ENCODE data around the gene SPINDOC. TPM values are rescaled to one million over a fixed set of nuclear protein-coding genes. Genes with fewer than 3 reads are reported as not detected.
A peak's percentile ranks its signal among the peaks of the same experiment; 100 is the strongest.

Gene SPINDOC
- total RNA-seq, 2 donors from 2014 or later, result 13.3 to 13.5 TPM

DNA sequence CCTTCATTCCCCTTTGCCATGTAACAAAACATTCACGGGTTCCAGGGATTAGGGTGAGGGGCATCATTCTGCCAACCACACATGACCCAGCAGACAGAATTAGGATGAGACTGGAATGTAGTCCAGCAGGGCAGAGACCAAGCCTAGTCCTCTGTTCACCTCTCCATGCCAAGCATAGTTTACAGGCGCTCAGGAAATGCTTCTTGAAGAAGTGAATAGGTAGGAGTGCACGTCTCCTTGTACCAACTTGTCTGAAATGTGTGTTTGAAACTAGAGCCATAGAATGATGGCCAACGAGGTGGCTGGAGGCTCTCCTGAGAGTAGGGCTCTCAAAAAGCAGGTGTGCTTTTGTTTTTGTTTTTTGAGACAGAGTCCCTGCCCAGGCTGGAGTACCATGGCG is 8.2 kb downstream of the SPINDOC start:
- DNase-seq, result no peak
- no peak for ATAC-seq

DNA sequence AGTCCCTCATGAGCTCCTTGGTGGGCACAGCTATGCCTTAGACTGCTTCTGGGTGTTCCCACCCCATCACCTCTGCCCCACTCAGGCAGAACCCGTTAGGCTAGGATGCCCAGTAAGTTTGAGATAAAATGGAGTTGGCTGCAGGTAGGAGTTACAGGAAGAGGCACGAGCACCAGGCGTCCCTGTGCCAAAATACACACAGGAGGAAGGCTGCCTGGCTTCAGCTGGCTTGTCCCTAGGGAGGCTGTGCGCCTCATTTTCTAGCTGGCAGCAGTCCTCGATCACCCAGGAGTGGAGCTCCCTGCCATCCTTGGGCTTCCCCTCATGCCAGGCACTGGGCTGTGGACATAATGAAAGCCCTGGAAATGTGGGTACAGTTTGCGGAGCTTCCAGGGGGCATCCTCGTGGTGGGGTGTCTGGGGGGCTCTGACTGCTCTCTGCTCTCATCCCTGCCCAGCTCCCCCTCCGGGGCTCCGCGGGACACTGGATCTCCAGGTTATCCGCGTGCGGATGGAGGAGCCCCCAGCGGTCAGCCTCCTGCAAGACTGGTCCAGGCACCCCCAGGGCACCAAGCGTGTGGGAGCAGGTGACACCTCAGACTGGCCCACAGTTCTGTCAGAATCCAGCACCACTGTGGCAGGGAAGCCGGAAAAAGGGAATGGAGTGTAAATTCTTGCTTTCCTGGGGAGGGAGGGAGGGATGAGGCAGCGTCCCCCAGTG is 13.4 kb downstream of the SPINDOC start:
- ATAC-seq, result no peak
- intact Hi-C loops (cut with DNase I), result no loop called here
- DNase-seq, result no peak

More for the DNA sequence above, 8.2 kb downstream of the SPINDOC start:
- intact Hi-C loops (cut with DNase I), result no loop called here

DNA sequence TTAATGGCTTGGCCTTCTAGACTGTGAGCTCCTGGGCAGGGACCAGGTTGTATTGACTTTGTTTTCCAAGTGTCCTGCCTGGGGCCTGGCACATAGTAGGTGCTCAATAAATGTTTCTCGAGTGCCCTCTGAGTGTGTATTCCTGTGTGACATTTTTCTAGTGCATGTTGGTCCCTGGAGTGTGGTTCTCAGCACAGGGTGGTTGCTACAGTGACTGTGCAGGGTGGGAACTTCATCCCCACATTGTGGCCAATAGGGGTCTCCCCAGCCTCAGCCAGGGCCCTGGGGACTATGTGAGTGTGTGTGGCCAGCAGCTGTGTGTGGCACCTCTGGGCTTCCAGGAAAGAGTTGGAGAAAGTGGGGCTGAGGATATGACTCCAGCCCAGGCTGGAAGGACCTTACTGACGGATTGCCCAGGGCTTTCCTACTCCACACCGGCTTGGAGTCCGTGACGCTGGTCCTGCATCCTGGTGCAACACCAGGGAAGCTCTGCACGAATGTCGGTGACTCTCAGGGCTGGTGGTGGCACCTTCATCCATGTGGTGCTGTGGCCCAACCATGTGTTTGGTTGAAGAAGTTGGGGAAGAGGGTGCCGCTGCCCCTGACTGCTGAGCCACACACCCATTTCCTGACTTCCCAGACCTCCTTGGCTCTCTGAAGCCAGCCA is 16.7 kb downstream of the SPINDOC start:
- intact Hi-C loops (cut with DNase I), result no loop called here
- ATAC-seq, result peak; percentile 41 to 54
- no peak for DNase-seq

DNA sequence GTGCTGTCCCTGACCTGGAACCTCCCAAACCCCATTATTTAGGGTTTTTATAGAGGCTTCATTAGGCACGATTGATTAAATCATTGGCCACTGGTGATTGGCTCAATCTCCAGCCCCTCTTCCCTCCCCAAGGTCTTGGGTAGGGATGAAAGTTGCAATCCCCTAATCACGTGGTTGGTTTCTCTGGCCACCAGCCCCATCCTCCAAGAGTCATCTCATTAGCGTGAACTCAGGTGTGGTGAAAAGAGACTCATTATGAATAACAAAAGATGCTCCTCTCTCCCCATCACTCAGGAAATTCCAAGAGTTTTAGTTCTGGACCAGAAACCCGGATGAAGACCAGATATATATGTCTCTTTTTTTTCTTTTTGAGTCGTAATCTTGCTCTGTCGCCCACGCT is 18.1 kb downstream of the SPINDOC start:
- no peak for ATAC-seq
- intact Hi-C loops (cut with DNase I), result no loop called here
- DNase-seq, result no peak

DNA sequence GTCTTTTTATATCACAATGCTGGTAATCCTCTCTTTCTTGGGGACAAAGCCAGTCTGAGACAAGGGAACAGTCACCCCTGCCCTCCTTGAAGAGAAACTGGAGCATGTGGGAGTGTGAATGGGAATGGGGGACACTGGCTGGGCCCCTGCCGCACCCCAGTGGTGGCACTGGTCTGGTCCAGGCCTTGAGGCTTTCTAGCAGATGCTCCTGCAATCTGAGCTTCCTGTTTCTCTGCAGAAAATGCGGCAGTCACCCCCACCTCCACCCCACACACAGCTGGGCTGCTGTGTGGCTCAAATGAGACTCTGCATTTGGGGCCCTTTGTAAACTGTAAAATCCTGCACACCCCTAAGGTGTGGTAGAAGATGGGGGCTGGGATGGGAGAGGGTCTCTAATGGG is 19.1 kb downstream of the SPINDOC start:
- ATAC-seq (no peak), DNase-seq (no peak)
- intact Hi-C loops (cut with DNase I), result no loop called here

DNA sequence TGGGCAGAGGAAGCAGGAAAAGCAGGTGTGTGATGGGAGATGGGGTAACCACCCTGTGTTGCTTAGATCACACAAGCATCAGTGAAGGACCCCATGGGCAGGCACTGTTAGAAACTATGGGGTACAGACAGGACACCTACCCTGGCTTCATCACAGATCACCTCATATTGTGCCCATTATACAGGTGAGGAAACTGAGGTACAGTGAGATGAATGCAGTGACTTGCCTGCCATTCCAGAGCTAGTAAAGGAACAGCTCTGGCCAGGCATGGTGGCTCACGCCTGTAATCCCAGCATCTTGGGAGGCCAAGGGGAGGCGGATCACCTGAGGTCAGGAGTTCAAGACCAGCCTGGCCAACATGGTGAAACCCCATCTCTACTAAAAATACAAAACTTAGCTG is 19.8 kb downstream of the SPINDOC start:
- DNase-seq, result no peak
- intact Hi-C loops (cut with DNase I), result no loop called here
- ATAC-seq, result no peak

DNA sequence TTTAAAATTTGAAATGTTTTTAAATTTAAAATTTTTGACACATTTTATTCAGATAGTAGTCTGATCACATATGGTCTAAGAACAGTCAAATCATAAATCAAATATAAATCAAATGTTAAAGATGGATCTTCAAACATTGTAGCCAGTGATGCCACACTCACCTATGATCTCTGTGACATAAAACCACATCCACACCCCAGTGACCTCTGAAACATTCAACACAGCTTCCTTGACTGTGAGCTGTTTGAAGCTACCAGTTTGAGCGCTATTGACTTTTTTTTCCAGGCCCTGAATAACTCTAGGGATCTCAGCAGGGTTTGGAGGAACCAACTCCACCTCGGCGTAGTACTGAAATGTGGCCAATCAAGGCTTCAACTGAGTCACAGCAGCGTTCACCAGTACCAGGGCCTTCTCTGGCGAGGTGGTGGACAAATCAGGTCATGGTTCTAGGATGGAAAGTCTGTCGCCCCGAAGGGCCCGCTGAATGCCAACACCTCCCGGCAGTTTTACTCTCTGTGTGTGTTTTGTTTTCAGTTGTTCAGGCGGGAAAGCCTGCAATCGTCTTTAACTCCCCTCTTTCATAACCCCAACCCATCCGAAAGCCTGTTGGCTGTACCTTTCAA is 21.4 kb downstream of the SPINDOC start:
- intact Hi-C loops (cut with DNase I), result loop anchor here (2.0 to 5.0 kb wide), 2 partner anchors 113 to 316 kb away; no protein-coding TSS in a partner anchor
- DNase-seq, result no peak
- no peak for ATAC-seq

DNA sequence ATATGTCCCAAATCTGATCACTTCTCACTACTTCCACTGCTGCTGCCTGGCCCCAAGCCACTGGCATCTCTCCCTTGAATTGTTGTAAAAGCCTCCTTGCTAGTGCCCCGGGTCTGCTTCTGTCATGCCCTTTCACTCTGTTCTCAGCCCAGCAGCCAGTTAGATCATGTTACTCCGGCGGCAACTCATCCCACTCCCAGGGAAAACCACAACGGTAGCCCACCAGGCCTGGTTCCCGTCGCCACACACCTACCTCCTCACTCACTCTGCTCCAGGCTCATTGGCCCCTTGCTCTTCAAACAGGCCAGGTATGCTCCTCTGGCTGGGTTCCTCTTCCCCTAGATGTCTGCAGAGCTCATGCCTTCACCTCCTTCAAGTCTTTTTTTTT is 21.9 kb downstream of the SPINDOC start:
- no peak for DNase-seq
- intact Hi-C loops (cut with DNase I), result loop anchor here (2.0 to 5.0 kb wide), 2 partner anchors 112 to 316 kb away; no protein-coding TSS in a partner anchor
- ATAC-seq, result no peak

DNA sequence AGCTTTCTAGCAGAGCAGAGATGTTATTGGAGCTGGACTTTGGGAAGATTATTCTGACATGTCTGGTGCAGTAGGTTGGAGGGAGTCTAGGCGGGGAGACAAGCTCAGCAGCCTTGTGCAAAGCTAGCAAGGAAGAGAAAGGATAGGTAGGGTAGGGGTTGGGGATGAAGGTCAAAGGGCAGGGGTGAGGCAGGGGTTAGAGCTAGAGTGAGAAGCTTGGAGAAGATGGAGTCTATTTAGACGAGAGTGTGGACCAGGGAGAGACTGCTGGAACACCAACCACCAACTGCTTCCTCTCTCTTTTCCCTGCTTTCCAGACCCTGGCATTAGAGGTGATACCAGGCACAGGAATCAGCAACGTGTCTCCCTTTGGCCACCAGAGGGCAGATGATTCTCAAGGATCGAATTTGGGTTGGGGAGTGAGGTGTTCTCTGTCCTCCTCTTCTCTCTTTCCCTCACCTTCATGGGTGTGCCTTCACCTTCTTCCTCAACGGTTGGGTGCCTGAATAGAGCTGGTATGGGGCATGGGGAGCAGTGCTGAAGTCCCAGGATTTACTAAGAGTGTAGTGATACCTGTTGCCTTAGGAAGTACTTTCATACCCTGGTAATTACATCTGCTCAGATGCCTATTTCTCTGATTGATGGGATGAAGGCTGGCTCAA is 23.9 kb downstream of the SPINDOC start:
- intact Hi-C loops (cut with DNase I), result loop anchor here (1.0 to 5.0 kb wide), 2 partner anchors 108 to 110 kb away; no protein-coding TSS in a partner anchor
- peak; percentile 73 for DNase-seq
- peak; percentile 18 to 39 for ATAC-seq

DNA sequence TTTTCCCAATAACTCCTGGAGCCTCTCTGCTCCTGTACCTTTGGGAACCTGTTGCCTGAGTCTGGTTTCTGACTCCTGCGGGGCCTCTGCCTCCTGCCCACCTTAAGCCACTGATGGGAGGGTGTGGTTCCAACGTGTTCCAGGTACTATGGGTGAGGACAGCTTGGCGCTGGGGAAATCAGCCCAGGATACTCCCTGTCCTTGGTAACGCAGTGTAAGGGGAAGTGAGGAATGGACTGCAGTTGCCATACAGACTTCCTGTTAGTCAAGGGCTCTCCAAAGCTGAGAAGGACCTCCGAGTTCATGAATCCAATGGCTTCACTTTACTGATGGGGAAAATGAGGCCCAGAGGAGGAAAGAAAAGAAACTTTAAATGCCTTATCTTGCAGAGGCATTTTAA is 24.5 kb downstream of the SPINDOC start:
- intact Hi-C loops (cut with DNase I), result loop anchor here (1.0 to 5.0 kb wide), 2 partner anchors 108 to 110 kb away; no protein-coding TSS in a partner anchor
- ATAC-seq (peak in 1 of 2 donors; percentile 3), DNase-seq (no peak)

DNA sequence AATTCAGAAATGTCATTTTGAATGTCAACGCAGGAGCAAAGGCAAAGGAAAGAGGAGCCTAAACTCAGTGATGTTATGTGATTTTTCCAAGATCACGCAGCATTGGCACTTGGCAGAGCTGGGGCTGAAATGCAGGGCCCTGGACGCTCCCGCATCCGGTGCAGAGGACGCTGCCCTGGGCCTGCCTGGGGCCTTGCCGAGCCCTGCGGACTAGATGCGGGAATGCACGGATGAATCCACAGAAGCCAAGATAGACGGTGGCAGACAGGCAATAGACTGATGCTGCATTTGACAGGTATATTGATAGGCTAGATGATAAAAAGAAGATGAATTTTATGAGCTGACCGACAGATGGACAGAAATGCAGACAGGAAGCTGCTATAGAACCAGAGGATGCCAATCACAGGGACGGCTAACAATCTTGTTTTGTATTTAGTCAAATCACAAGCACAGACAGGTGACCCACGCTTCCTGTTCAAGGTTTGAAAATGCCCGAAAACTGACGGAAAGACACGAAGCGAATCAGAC is 25.0 kb downstream of the SPINDOC start:
- ATAC-seq, result peak in 1 of 2 donors; percentile 3
- no peak for DNase-seq

DNA sequence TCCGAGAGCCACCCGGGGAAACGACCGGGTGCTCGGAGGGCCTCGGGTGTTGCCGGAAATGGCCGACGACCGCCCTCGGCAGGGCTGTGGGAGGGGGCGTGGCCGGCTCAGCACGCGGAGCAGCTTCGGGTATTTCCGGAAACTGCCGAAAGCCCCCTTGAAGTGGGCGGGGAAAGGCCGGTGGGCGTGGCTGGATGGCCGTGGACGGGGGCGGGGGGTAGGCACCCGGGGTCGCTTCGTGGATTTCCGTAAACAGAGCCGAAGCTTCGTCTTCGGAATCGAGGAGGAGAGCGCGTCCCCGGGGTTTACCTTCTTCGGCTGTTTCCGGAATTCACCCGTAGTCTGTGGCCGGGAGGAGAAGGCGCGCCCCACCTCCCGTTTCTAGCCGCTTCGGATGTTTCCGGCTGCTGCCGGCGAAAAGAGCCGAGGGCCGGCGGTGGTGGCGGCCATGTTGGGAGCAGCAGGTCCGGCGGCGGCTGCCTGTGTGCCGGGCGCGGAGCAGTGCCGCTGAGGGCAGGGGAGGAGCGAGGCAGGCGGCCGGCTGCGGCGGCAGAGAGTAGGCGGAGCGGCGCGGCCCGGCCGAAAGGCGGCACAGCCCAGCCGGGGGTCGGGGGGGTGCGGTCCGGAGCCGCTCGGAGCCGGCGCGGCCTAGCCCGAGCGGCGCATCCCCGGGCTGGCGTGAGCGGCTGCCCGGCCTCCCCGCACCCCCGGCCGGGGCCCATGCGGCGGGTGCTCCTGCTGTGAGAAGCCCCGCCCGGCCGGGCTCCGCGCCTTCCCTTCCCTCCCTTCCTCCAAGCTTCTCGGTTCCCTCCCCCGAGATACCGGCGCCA is 25.6 kb downstream of the SPINDOC start, which contains the start of gene MARK2:
TSS of gene MARK2 (plus strand) at position 433 of the 830 bp plus-strand sequence. CDS start at position 830, 397 bp downstream.
- ATAC-seq, result peak; percentile 88 to 91
- intact Hi-C loops (cut with DNase I), result loop anchor here in 1 of 2 donors (5.0 kb wide), 1 partner anchor 108 kb away; no protein-coding TSS in a partner anchor
- peak; percentile 98 for DNase-seq

More for the DNA sequence above, 25.0 kb downstream of the SPINDOC start:
- intact Hi-C loops (cut with DNase I), result loop anchor here in 1 of 2 donors (5.0 kb wide), 1 partner anchor 109 kb away; no protein-coding TSS in a partner anchor

DNA sequence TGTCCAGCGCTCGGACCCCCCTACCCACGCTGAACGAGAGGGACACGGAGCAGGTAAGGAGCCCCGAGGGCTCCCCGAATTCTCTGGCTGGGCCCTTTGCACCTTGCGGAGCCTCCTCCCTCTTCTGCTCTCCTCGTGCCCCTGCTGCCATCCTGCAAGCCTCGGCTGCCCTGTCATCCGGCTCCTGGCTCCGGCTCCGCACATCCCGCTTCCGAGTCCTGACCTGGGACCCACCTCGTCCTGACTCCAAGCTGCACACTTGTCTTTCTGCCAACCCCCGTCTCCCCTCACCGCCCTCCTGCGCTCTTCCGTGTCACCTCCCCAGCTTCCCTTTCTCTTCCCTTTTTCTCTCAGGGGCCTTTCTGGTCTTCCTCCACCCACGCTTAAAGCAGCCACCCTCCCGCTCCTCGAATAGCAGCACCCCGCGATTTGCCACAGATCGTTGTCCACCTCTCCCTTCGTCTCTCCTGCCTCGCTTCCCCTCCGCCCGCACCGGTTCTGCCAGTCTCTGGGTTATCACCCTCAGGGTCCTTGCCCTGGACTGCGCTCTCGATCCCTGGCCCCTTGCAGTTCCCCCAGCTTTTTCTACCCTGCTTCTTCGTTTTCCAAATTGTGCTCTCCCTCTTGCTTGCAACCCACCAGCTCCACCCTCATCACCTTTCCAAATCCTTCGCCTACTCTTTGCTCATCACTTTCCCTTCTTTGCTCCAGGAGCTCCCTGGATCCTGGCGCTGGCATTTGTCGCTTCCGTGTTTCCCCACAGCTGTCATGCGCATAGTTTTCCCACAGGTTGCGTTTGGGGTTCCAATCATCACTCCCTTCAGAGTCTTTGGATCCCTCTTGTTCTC is 26.5 kb downstream of the SPINDOC start:
- intact Hi-C loops (cut with DNase I), result loop anchor here (5.0 to 10.0 kb wide), 2 partner anchors 55 to 108 kb away; no protein-coding TSS in a partner anchor
- DNase-seq (peak; percentile 54), ATAC-seq (no peak)

DNA sequence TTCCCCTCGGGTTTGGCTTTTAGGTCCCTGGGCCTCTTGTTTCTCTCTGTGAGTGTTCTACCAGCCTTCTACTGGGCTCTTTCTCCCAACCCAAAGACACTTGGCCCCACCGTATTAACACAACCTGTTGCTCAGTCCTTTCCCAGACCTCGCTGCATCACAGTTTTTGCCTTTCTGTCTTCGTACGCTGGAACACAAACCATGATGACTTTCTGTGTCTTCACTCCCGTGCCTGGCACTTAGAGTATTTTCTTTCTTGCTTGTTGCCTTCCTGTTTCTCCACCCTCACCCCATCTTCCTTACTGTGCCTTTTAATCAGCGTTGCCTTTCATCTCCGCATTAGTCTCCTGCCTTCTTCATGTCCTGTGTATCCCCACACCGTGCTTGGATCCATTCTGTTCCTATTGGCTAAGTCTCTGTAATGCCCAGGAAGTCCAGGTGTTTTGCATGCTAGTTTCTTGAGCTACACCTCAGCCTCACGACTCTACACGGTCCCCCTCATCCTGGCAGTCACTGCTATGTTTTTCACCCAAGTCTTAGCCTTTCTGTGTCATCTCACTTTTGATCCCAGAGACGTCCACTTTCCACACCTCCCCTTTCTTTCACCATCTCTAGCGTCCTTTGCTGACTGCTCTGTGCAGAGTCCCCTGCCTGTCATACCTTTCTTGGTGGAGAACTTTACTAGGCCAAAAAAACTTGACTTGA is 27.3 kb downstream of the SPINDOC start:
- ATAC-seq (no peak), DNase-seq (no peak)
- intact Hi-C loops (cut with DNase I), result loop anchor here in 1 of 2 donors (10.0 kb wide), 1 partner anchor 54 kb away; no protein-coding TSS in a partner anchor

DNA sequence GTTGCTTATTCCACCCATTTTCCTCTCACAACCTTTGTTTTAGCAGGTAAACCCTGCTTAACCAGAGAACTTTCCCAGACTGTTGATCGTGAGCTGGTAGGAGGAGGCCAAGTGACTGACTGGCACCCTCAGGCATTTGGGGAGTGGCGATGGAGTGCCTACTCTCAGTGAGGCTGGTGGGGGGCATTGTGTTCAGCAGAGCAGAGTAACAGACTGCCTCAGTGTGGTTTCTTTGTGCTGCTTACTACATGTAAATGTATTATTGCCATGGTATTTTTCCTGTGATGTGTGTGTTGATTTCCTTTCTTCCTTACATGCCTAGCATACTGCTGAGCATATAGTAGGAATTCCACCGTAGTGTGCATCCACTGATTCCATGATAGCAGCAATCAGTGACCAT is 28.3 kb downstream of the SPINDOC start:
- no peak for ATAC-seq
- no peak for DNase-seq
- intact Hi-C loops (cut with DNase I), result loop anchor here in 1 of 2 donors (10.0 kb wide), 1 partner anchor 53 kb away; no protein-coding TSS in a partner anchor

DNA sequence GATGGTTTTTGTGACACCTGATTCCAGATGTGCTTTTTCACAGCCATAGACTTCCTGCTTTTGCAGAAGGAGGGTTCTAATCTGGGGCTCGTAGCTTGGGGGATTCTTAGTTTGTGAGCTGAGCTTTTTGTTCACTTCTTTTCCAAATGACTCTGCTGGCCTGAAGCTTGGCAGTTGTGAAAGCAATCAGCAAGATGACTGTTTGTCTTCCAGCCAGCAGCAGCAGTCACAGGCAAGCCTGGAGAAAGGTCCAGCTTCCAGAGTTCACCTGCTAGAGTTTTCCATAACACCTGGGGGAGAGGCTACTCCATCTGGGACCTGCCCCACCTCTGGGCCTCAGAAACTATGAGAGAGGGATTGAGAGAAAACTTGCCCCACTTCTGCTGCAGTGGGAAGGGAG is 29.8 kb downstream of the SPINDOC start:
- DNase-seq, result no peak
- no peak for ATAC-seq
- intact Hi-C loops (cut with DNase I), result loop anchor here in 1 of 2 donors (10.0 kb wide), 1 partner anchor 52 kb away; no protein-coding TSS in a partner anchor

Data from left cardiac atrium (tissue), 4 donors.